DND-41 (cell line): ENCODE results near the gene ZHX3.

Source experiments
- ATAC-seq: fragments of 200-7000 bp; cut with Tn5 transposase; 3 replicates; pipeline ENCODE4 v1.9.1; 2021; ENCODE audit warnings: low read depth; ENCODE audit not compliant: insufficient read depth
- DNase-seq: peaks from one replicate; pipeline ENCODE4 v3.0.0-alpha.2; 2020
- H2AFZ ChIP-seq: 2 replicates; pipeline ENCODE4 v1.6.0; 2012; ENCODE audit warnings: low read depth, low read length
- H3K27ac ChIP-seq: 2 replicates; pipeline ENCODE4 v1.5.1; 2012; ENCODE audit warnings: low read length, inconsistent platforms
- H3K27me3 ChIP-seq: fragments of 200-600 bp; sonication (generic); 2 replicates; pipeline ENCODE4 v1.6.0; 2012; ENCODE audit warnings: low read length, mild to moderate bottlenecking, inconsistent platforms; ENCODE audit not compliant: insufficient read depth, poor library complexity
- H3K36me3 ChIP-seq: 2 replicates; pipeline ENCODE4 v1.5.1; 2012; ENCODE audit warnings: low read length, inconsistent platforms; ENCODE audit not compliant: insufficient read depth
- H3K4me1 ChIP-seq: 2 replicates; pipeline ENCODE4 v1.5.1; 2012; ENCODE audit warnings: mild to moderate bottlenecking, low read length; ENCODE audit not compliant: insufficient read depth
- H3K4me2 ChIP-seq: 2 replicates; pipeline ENCODE4 v1.6.0; 2012; ENCODE audit warnings: mild to moderate bottlenecking, moderate library complexity, low read length, inconsistent platforms; ENCODE audit not compliant: insufficient read depth
- H3K4me3 ChIP-seq, 2 experiments: fragments of 200-600 bp in 1 of 2; shearing (Covaris generic) in 1 of 2; 2 replicates each; pipeline ENCODE4 v1.5.1; 2012 to 2016; ENCODE audit warnings: inconsistent platforms in 2 of 2, low read length in 2 of 2, mild to moderate bottlenecking in 2 of 2, low read depth in 1 of 2, moderate library complexity in 1 of 2
- H3K79me2 ChIP-seq: 2 replicates; pipeline ENCODE4 v1.6.0; 2012; ENCODE audit warnings: low read length, inconsistent platforms; ENCODE audit not compliant: insufficient read depth
- H3K9ac ChIP-seq: 2 replicates; pipeline ENCODE4 v1.6.0; 2012; ENCODE audit warnings: low read depth, mild to moderate bottlenecking, inconsistent platforms, low read length, moderate library complexity
- H3K9me3 ChIP-seq: 2 replicates; pipeline ENCODE4 v1.5.1; 2012; ENCODE audit warnings: low read length, moderate library complexity, mild to moderate bottlenecking, inconsistent platforms; ENCODE audit not compliant: insufficient read depth, severe bottlenecking
- H4K20me1 ChIP-seq: 2 replicates; pipeline ENCODE4 v1.6.0; 2012; ENCODE audit warnings: low read length; ENCODE audit not compliant: insufficient read depth
- CTCF ChIP-seq: IDR thresholded peaks from 2 replicates; pipeline ENCODE4 v1.5.1; 2012; ENCODE audit warnings: borderline replicate concordance, low read length, moderate library complexity, mild to moderate bottlenecking; ENCODE audit not compliant: poor library complexity, severe bottlenecking; ENCODE audit errors: extremely low read depth
- EZH2 ChIP-seq: IDR thresholded peaks from 3 replicates; pipeline ENCODE4 v1.6.1; 2012; ENCODE audit warnings: borderline replicate concordance, low read depth, mild to moderate bottlenecking, moderate library complexity, low read length, inconsistent platforms; ENCODE audit not compliant: severe bottlenecking

ZHX3 gene

GRCh38 chr20:41136680-41137613 is 180.6 kb downstream of the ZHX3 start, which contains the start of gene PLCG1:
PLCG1 (plus strand) TSS chr20:41137543; CDS start chr20:41137642, 99 bp downstream.
- ATAC-seq (peak; percentile 61), DNase-seq (peak; percentile 89)
- Histone ChIP-seq H3K79me2 (peaks cover 50% of the 10 kb centered on the region), H4K20me1 (peaks cover 39% of the 10 kb centered on the region), H3K36me3 (peaks cover 28% of the 10 kb centered on the region), H3K27ac (peak within 1 kb of the TSS; percentile 92), H3K9me3 (no peaks in the 10 kb centered on the region), H2AFZ (peak within 1 kb of the TSS; percentile 96), H3K4me1 (peaks cover 53% of the 10 kb centered on the region), H3K4me3 (peak within 1 kb of the TSS; percentile 78 to 81), H3K4me2 (peak within 1 kb of the TSS; percentile 89), H3K27me3 (no peaks in the 10 kb centered on the region), H3K9ac (peak within 1 kb of the TSS; percentile 98)
- no peak for TF ChIP-seq EZH2
- TF ChIP-seq CTCF: no peak

GRCh38 chr20:41135888-41136679 is 181.4 kb downstream of the ZHX3 start:
- peaks cover 42% of the 10 kb centered on the region for H3K79me2 ChIP-seq
- no peaks in the 10 kb centered on the region for H3K27me3 ChIP-seq
- peaks cover 20% of the 10 kb centered on the region for H3K36me3 ChIP-seq
- peak overlapping the region; percentile 98 for H3K9ac ChIP-seq
- H4K20me1 ChIP-seq: peaks cover 30% of the 10 kb centered on the region
- no peak for DNase-seq
- peak overlapping the region; percentile 89 for H3K4me2 ChIP-seq
- TF ChIP-seq EZH2 (no peak), CTCF (no peak)
- no peaks in the 10 kb centered on the region for H3K9me3 ChIP-seq
- H2AFZ ChIP-seq: peak overlapping the region; percentile 96
- ATAC-seq: no peak
- peak overlapping the region; percentile 91 for H3K27ac ChIP-seq
- peaks cover 45% of the 10 kb centered on the region for H3K4me1 ChIP-seq
- H3K4me3 ChIP-seq: peak overlapping the region in 1 of 2 experiments; percentile 78; a peak in 3 of 4 replicates

GRCh38 chr20:41135187-41135887 is 182.2 kb downstream of the ZHX3 start:
- H3K36me3 ChIP-seq: peaks cover 12% of the 10 kb centered on the region
- H3K79me2 ChIP-seq: peaks cover 34% of the 10 kb centered on the region
- no peaks in the 10 kb centered on the region for H3K27me3 ChIP-seq
- peaks cover 23% of the 10 kb centered on the region for H4K20me1 ChIP-seq
- H3K9me3 ChIP-seq: no peaks in the 10 kb centered on the region
- H3K9ac ChIP-seq: no peak overlapping the region
- H3K4me1 ChIP-seq: peaks cover 37% of the 10 kb centered on the region
- ATAC-seq: peak; percentile 20; the same call in 1 of the 3 replicates
- peak; percentile 94 for TF ChIP-seq CTCF
- no peak for TF ChIP-seq EZH2
- H3K27ac ChIP-seq: no peak overlapping the region
- H3K4me2 ChIP-seq: no peak overlapping the region
- no peak overlapping the region for H3K4me3 ChIP-seq
- H2AFZ ChIP-seq: no peak overlapping the region
- peak; percentile 71 for DNase-seq
